Activated naive CD4-positive, alpha-beta T cell treated with anti-CD3 and anti-CD28 coated beads for 36 hours (primary cell): ENCODE measurements around the gene PXMP4. TPM values are rescaled to one million over a fixed set of nuclear protein-coding genes. Genes with fewer than 3 reads are reported as not detected.

Experiments used
- CTCF ChIA-PET: fragments of 350-600 bp; sonication (Branson Sonifier 250); formaldehyde crosslinking; loops from one replicate; lab custom pipeline; 2021; ENCODE audit warnings: antibody characterized with exemption; lab: Charles Lee
- DNase-seq: peaks from one replicate; pipeline ENCODE4 v3.0.0-alpha.2; 2020
- H3K27ac Mint-ChIP-seq: one replicate; pipeline ENCODE4 v1.8.0; 2021; ENCODE audit warnings: mild to moderate bottlenecking, mixed read lengths
- H3K27me3 Mint-ChIP-seq: one replicate; pipeline ENCODE4 v1.8.0; 2021; ENCODE audit warnings: low read depth, mixed read lengths
- H3K36me3 Mint-ChIP-seq: one replicate; pipeline ENCODE4 v1.8.0; 2021; ENCODE audit warnings: low read depth, mixed read lengths
- H3K4me1 Mint-ChIP-seq: one replicate; pipeline ENCODE4 v1.8.0; 2021; ENCODE audit warnings: low read depth, mixed read lengths
- H3K4me3 Mint-ChIP-seq: one replicate; pipeline ENCODE4 v1.8.0; 2021; ENCODE audit warnings: mild to moderate bottlenecking, moderate library complexity, mixed read lengths
- H3K9me3 Mint-ChIP-seq: one replicate; pipeline ENCODE4 v1.8.0; 2021; ENCODE audit warnings: mixed read lengths
- intact Hi-C: fragments of 100-400 bp; cut with micrococcal nuclease; formaldehyde crosslinking; loops from one replicate; pipeline ENCODE4 v1.15.1; 2023
- total RNA-seq, 2 experiments: library from RNA; stranded (reverse); gene quantifications; one replicate each; pipeline ENCODE4 v1.2.3, GENCODE V29; 2021

PXMP4 gene
- total RNA-seq, 2 experiments from 2014 or later: 9.5 to 10.3 TPM

DNA sequence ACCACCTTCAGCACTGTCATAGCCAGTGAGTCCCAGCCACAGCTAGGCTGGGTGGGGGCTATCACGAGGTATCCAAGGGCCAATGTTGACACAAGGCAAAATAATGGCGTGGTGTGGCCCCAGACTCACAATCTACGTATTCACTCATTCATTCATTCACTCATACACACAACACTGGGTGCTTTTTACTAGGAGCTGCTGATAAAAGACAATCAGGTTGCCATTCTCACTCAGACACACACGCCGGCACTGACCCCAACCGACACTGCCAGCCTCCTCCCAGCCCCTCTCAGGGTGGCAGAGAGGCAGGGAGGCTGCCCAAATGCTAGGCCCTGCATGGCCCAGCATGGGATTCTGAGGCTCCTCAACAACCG is 59.4 kb downstream of the PXMP4 start:
- no peaks in the 10 kb centered on the region for H3K9me3 Mint-ChIP-seq
- CTCF ChIA-PET: interaction anchor here (1.1 kb wide), 1 partner anchor 28 kb away, joined by 3 read pairs; no protein-coding TSS in a partner anchor
- no peak overlapping the region for H3K27ac Mint-ChIP-seq
- peaks cover 19% of the 10 kb centered on the region for H3K4me1 Mint-ChIP-seq
- no peak for DNase-seq
- no peaks in the 10 kb centered on the region for H3K36me3 Mint-ChIP-seq
- H3K27me3 Mint-ChIP-seq: no peaks in the 10 kb centered on the region
- H3K4me3 Mint-ChIP-seq: no peak overlapping the region
- intact Hi-C loops: loop anchor here (10.0 kb wide), 1 partner anchor 686 kb away; no protein-coding TSS in a partner anchor

DNA sequence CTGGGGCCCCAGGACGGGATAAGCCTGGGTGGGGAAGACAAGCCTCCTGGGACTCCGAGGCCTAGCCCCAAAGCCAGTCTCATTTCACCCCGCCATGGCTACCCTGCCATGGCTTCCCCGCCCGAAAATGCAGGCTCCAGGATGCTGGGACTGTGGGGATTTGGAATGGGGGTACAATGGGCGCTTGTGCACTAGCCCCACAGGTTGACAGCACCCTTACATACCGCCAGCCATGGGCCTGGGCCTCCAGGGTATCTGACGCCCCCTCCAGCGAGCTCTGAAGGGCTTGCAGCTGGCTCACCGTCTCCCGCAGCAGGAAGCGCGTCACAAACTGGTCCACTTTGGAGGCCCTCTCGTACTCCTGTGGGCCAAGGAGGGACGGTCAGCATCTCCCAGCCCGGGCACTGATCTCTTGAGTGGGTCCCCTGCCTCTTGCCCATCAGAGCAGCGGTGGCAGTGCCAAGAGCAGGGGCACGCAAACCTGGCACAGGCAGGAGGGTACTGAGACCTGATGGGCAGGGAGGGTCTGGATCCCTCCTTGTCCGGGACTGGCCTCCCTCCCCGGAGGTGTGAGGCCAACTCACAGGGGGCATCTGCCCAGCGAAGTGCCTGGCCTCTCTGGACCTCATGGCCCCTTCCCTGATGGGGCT is 60.0 kb downstream of the PXMP4 start:
- CTCF ChIA-PET: interaction anchor here (1.1 kb wide), 1 partner anchor 28 kb away, joined by 3 read pairs; no protein-coding TSS in a partner anchor
- intact Hi-C loops: loop anchor here (10.0 kb wide), 1 partner anchor 685 kb away; no protein-coding TSS in a partner anchor
- Mint-ChIP-seq H3K4me1 (peaks cover 14% of the 10 kb centered on the region), H3K27ac (no peak overlapping the region), H3K36me3 (no peaks in the 10 kb centered on the region), H3K9me3 (no peaks in the 10 kb centered on the region), H3K27me3 (no peaks in the 10 kb centered on the region), H3K4me3 (no peak overlapping the region)
- DNase-seq: no peak

DNA sequence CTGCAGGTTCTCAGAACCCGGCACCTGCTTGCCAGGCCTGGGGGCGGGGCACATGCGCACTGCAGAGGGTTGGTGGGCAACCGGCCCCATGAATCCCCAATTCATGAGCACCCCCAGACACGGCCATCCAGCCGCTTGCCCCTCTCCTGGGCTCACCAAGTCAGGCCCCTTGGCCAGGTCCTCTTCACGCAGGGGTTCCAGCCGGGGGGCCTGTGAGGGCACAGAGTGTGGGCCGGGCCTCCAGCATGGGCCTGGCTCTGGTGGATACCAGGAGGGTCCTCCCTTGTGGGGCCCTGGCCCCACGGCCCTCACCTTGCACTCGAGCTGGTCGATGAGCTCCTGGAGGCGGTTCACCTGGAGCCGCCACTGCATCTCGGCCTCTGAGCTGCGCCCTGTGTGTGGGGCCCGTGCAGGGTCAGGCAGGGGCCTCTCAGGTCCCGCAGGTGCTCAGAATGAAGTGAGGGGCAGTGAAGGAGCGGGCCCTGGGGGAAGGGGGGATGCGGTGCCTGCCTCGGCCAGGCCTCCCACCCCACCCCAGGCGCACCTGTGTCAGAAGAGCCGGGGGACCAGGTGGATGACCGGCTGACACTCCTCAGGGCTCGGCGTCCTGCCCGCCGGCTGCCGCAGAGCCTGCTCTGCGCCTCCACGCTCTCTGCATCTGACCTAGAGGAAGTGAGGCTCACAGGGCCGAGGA is 60.6 kb downstream of the PXMP4 start:
- Mint-ChIP-seq H3K4me1 (peaks cover 7% of the 10 kb centered on the region), H3K9me3 (no peaks in the 10 kb centered on the region), H3K27ac (no peak overlapping the region), H3K36me3 (no peaks in the 10 kb centered on the region), H3K27me3 (no peaks in the 10 kb centered on the region), H3K4me3 (no peak overlapping the region)
- intact Hi-C loops: loop anchor here (10.0 kb wide), 1 partner anchor 685 kb away; no protein-coding TSS in a partner anchor
- no peak for DNase-seq
- CTCF ChIA-PET: no interaction called here

- intact Hi-C loops: no loop called here
- Mint-ChIP-seq H3K27ac (no peak overlapping the region), H3K36me3 (no peaks in the 10 kb centered on the region), H3K4me3 (no peak overlapping the region), H3K9me3 (no peaks in the 10 kb centered on the region), H3K4me1 (peaks cover 8% of the 10 kb centered on the region), H3K27me3 (no peaks in the 10 kb centered on the region)
- CTCF ChIA-PET: no interaction called here
- no peak for DNase-seq
These were observed 61.2 kb downstream of the PXMP4 start for GRCh38 chr20:33658929-33659328.

- DNase-seq: no peak
- H3K27me3 Mint-ChIP-seq: no peaks in the 10 kb centered on the region
- H3K36me3 Mint-ChIP-seq: no peaks in the 10 kb centered on the region
- CTCF ChIA-PET: no interaction called here
- H3K4me3 Mint-ChIP-seq: no peak overlapping the region
- no peaks in the 10 kb centered on the region for H3K9me3 Mint-ChIP-seq
- intact Hi-C loops: no loop called here
- peaks cover 10% of the 10 kb centered on the region for H3K4me1 Mint-ChIP-seq
- no peak overlapping the region for H3K27ac Mint-ChIP-seq
These were observed 61.6 kb downstream of the PXMP4 start for GRCh38 chr20:33658510-33658909.

- Mint-ChIP-seq H3K9me3 (no peaks in the 10 kb centered on the region), H3K27me3 (no peaks in the 10 kb centered on the region)
- CTCF ChIA-PET: no interaction called here
These were observed 62.4 kb downstream of the PXMP4 start for GRCh38 chr20:33657704-33658095.

DNA sequence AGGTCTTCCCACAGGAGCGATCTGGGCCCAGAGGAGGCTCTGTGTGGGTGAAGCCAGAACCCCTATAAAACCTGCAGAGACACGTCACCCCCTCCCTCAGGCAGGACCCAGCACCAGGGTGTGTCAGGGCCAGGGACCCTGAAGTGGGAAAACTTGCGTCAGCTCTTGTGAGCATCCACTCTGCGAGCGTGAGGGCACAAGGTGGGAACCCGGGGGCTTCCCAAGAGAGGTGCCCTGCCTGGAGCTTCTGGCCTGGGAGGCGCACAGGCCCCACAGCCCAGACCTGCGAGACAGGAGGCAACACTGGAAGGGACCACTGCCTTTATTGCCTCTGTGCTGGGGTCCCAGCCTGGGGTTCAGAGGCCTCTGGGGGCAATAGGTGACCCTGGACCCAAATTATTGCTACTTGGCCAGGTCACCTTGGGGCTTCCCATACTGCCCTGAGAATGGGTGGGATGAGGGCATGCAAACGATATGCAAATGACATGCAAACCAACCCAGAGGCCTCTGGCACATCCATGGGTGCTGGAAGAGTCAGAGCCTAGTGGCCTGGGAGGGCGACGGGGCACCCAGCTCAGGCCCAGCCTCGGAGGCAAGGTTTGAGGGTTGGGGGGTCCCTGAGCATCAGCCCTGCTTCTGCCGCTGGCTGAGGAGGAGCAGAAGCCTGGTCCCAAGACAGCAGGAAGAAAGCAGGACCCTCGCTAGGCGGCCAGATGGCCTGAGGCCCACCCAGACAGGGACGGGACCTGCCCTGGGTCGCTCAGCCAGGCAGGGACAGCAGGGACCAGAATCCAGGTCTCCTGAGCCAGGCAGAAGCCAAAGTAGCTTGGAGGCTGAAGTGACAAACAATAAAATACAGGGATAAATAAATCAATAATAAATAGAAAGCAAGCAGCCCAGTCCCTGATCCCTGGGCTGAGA is 63.1 kb downstream of the PXMP4 start:
- CTCF ChIA-PET: no interaction called here
- Mint-ChIP-seq H3K36me3 (no peaks in the 10 kb centered on the region), H3K27ac (no peak overlapping the region), H3K27me3 (no peaks in the 10 kb centered on the region), H3K9me3 (no peaks in the 10 kb centered on the region), H3K4me1 (peaks cover 21% of the 10 kb centered on the region), H3K4me3 (no peak overlapping the region)
- no peak for DNase-seq
- intact Hi-C loops: no loop called here

More at GRCh38 chr20:33657704-33658095, 62.4 kb downstream of the PXMP4 start:
- peaks cover 16% of the 10 kb centered on the region for H3K4me1 Mint-ChIP-seq
- H3K27ac Mint-ChIP-seq: no peak overlapping the region
- no peaks in the 10 kb centered on the region for H3K36me3 Mint-ChIP-seq
- DNase-seq: no peak
- intact Hi-C loops: no loop called here
- no peak overlapping the region for H3K4me3 Mint-ChIP-seq

- CTCF ChIA-PET: interaction anchor here (0.6 kb wide), 1 partner anchor 170 kb away, joined by 4 read pairs; no protein-coding TSS in a partner anchor
- H3K9me3 Mint-ChIP-seq: no peaks in the 10 kb centered on the region
These were observed 63.9 kb downstream of the PXMP4 start for GRCh38 chr20:33656010-33656782.

DNA sequence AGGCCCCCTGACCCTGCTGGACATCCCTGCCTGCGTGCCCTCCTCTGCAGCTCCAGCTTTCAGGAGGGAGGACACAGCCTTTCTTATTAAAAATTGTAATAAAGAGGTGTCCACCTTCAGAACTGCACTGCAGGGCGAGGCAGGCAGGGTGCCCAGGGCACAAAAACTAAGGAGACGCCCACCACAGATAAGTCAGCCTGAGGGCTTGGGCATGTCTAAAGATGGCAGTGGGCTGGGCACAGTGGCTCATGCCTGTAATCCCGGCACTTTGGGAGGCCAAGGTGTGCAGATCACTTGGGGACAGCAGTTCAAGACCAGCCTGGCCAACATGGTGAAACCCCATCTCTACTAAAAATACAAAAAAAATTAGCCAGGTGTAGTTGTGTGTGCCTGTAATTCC is 64.9 kb downstream of the PXMP4 start:
- Mint-ChIP-seq H3K4me3 (no peak overlapping the region), H3K36me3 (no peaks in the 10 kb centered on the region)
- CTCF ChIA-PET: interaction anchor here (0.6 kb wide), 2 partner anchors 169 to 202 kb away, joined by 3 to 4 read pairs; no protein-coding TSS in a partner anchor

More at GRCh38 chr20:33656010-33656782, 63.9 kb downstream of the PXMP4 start:
- H3K36me3 Mint-ChIP-seq: no peaks in the 10 kb centered on the region
- peaks cover 29% of the 10 kb centered on the region for H3K4me1 Mint-ChIP-seq
- no peak for DNase-seq
- H3K27me3 Mint-ChIP-seq: no peaks in the 10 kb centered on the region
- no peak overlapping the region for H3K4me3 Mint-ChIP-seq
- H3K27ac Mint-ChIP-seq: no peak overlapping the region
- intact Hi-C loops: no loop called here

DNA sequence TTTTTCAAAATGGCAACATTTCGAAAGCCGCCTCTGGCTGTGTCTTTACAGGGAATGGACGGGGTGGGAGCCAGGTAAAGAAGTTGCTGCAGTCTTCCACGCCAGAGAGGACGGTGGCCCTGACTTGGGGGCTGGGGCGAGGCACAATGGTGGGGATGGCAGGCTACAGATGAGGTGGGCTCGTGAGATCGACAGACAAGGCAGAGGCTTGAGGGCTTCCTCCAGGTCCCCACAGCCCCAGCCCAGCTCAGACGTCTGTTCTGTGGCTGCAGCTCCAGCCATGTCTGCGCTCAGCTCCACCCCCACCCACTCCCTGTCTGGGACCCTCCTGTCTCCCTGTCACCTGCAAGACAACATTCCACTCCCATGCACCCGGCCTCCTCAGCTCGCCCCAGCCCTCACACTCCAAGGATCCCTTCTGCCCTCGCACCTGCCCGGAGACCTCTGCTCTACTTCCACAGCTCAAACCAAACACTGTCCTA is 65.4 kb downstream of the PXMP4 start:
- no peaks in the 10 kb centered on the region for H3K36me3 Mint-ChIP-seq
- no peak for DNase-seq
- no peaks in the 10 kb centered on the region for H3K9me3 Mint-ChIP-seq
- intact Hi-C loops: no loop called here
- peaks cover 31% of the 10 kb centered on the region for H3K4me1 Mint-ChIP-seq
- CTCF ChIA-PET: interaction anchor here (0.6 to 2.1 kb wide), 3 partner anchors 12 to 202 kb away, joined by 3 to 15 read pairs (median 9); partner anchors contain the start of gene ACTL10
- no peak overlapping the region for H3K4me3 Mint-ChIP-seq
- H3K27me3 Mint-ChIP-seq: no peaks in the 10 kb centered on the region
- no peak overlapping the region for H3K27ac Mint-ChIP-seq

More for the DNA sequence above, 64.9 kb downstream of the PXMP4 start:
- peaks cover 29% of the 10 kb centered on the region for H3K4me1 Mint-ChIP-seq
- intact Hi-C loops: no loop called here
- no peak for DNase-seq
- H3K9me3 Mint-ChIP-seq: no peaks in the 10 kb centered on the region
- H3K27ac Mint-ChIP-seq: no peak overlapping the region
- no peaks in the 10 kb centered on the region for H3K27me3 Mint-ChIP-seq

DNA sequence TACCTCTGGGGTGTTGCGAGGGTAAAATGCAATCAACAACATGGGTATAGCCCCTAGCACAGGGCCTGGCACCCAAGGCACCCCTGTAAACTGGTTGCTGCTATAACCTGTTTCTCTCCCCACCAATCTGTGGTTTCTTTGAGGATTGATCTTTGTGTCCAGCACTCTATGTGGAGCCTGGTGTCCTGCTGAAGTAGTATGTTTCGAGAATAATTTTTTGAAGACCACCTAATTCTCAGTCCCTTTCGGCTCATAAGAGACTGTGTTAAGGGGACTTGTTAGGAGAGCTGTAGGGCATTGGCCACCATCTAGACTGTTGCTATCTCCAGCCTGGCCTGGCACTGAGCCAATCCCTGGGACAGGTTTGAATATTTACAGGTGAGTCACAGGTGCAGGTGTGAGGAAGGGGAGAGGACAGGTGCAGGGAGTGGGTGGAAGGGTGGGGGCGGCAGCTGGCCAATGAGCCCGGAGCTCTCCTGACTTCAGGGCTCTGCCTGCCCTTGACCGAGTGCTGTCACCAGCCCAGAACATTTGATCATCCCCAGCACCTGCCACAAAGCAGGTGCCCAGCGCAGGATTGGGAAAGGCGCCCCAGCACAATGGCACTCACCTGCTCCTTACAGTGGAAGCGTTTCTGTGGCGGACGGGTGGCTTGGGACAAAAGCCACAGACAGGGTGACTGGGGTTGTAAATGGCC is 66.1 kb downstream of the PXMP4 start:
- DNase-seq: no peak
- intact Hi-C loops: loop anchor here (1.0 kb wide), 1 partner anchor 197 kb away; no protein-coding TSS in a partner anchor
- no peaks in the 10 kb centered on the region for H3K27me3 Mint-ChIP-seq
- CTCF ChIA-PET: interaction anchor here (1.1 to 2.1 kb wide), 4 partner anchors 10 to 197 kb away, joined by 4 to 15 read pairs (median 11); partner anchors contain the start of gene ACTL10
- H3K4me3 Mint-ChIP-seq: no peak overlapping the region
- peaks cover 36% of the 10 kb centered on the region for H3K4me1 Mint-ChIP-seq
- no peaks in the 10 kb centered on the region for H3K36me3 Mint-ChIP-seq
- no peaks in the 10 kb centered on the region for H3K9me3 Mint-ChIP-seq
- H3K27ac Mint-ChIP-seq: no peak overlapping the region
